Gastrocnemius medialis (tissue), 4 donors: ENCODE measurements around the gene FLG.

Experiments used
- CTCF ChIP-seq, 5 experiments: fragments of 450-650 bp in 3 of 5; fragments of 200-600 bp in 2 of 5; sonication (generic) in 2 of 5; IDR thresholded peaks in 4 of 5; conservative IDR thresholded peaks in 1 of 5; 1 replicate in 4 of 5; 2 replicates in 1 of 5; pipeline ENCODE4 v1.5.1; 2016 to 2019; ENCODE audit warnings: antibody characterized with exemption in 5 of 5, mild to moderate bottlenecking in 3 of 5, moderate library complexity in 3 of 5
- POLR2A ChIP-seq, 2 donors: fragments of 450-650 bp; IDR thresholded peaks; one replicate each; pipeline ENCODE4 v1.6.1; 2017; ENCODE audit warnings: antibody characterized with exemption in 2 of 2, mild to moderate bottlenecking in 2 of 2, moderate library complexity in 2 of 2

GRCh38 chr1:152343006-152343405 lies 18.0 kb upstream of the FLG start:
- TF ChIP-seq CTCF (IDR thresholded peaks at IDR 0.05 in 4 of 5, conservative IDR thresholded peaks at IDR 0.05 in 1 of 5) (no peak), POLR2A (IDR thresholded peaks at IDR 0.05) (no peak)
